Kidney tubule cell (primary cell): Measurements from ENCODE around the gene UBE2D2.
"Not testable (repeated sequence)": the region's sequence is repeated elsewhere in the genome, so short reads cannot be mapped to it uniquely, and the experiment has no call there.

Experiments used
- DNase-seq: peaks from one replicate; pipeline ENCODE4 v3.0.0-alpha.2; 2018; ENCODE audit warnings: low spot score

The UBE2D2 gene

DNA sequence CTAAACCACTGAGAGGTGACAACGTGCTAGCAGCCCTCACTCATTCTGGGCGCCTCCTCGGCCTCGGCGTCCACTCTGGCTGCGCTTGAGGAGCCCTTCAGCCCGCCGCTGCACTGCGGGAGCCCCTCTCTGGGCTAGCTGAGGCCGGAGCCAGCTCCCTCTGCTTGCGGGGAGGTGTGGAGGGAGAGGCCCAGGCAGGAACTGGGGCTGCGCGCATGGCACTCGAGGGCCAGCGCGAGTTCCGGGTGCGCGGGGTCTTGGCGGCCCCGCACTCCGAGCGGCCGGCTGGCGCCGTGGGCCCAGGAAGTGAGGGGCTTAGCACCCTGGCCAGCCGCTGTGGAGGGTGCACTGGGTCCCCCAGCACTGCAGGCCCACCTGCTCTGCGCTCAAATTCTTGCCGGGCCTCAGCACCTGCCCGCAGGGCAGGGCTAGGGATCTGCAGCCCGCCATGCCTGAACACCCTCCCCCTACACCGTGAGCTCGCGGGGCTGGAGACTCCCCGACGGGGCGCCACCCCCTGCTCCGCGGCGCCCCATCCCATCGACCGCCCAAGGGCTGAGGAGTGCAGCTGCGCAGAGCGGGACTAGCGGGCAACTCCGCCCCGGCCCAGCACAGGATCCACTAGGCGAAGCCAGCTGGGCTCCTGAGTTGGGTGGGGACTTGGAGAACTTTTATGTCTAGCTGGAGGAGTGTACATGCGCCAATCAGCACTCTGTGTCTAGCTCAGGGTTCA lies 11.8 kb upstream of the UBE2D2 start:
- no peak for DNase-seq

DNA sequence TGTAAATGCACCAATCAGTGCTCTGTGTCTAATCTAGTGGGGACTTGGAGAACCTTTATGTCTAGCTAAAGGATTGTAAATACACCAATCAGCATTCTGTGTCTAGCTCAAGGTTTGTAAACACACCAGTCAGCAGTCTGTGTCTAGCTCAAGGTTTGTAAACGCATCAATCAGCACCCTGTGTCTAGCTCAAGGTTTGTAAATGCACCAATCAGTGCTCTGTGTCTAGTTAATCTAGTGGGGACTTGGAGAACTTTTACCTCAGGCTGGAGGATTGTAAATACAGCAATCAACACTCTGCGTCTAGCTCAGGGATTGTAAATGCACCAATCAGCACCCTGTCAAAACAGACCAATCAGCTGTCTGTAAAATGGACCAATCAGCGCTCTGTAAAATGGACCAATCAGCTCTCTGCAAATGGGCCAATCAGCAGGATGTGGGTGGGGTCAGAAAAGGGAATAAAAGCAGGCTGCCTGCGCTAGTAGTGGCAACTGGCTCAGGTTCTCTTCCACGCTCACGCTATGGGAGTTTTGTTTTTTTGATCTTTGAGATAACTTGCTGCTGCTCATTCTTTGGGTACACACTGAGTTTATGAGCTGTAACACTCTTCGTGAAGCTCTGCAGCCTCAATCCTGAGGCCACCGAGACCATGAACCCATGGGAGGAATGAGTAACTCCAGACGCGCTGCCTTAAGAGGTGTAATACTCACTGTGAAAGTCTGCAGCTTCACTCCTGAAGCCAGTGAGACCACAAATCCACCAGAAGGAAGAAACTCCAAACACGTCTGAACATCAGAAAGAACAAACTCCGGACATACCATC lies 10.9 kb upstream of the UBE2D2 start:
- not testable (repeated sequence) for DNase-seq

GRCh38 chr5:139551191-139551889 lies 9.8 kb upstream of the UBE2D2 start:
- DNase-seq: no peak

GRCh38 chr5:139552893-139553575 lies 8.1 kb upstream of the UBE2D2 start:
- no peak for DNase-seq

- no peak for DNase-seq
Measured at GRCh38 chr5:139554264-139554663, 6.9 kb upstream of the UBE2D2 start.

GRCh38 chr5:139557811-139558210 lies 3.3 kb upstream of the UBE2D2 start:
- no peak for DNase-seq

DNA sequence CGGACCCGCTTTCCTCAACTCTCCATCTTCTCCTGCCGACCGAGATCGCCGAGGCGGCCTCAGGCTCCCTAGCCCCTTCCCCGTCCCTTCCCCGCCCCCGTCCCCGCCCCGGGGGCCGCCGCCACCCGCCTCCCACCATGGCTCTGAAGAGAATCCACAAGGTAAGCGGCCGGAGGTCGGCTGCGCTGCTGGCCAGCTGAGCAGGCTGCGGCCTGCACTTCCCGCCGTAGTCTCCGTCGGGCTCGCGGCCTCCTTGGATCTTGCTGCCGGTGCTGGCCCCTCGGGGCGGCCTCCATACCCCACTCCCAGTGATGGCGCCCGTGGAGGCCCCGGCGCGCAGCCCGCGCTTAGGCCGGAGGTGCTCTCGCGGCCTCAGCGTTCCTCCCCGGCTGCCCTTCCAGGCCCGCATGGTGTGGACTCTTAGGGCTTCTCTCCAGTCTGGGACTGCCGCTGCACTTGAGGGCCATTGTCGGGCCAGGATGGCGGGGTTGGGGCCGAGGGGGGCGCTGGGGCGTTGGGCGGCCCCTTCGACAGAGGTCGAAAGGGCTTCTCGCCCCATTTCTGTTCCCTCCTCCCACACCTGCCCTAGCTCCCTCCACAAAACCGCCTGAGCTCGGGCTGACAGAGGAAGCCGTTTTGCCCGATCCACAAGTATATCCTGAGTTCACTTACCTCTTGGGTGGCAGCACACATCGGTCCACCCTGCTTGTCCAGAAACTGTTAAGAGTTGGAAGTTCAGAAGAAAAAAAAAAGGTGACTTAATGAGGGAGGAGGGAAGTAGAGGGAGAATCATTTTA lies 714 bp downstream of the UBE2D2 start:
- peak; percentile 44 for DNase-seq

- DNase-seq: no peak
Measured at GRCh38 chr5:139562847-139563246, 1.7 kb downstream of the UBE2D2 start.

GRCh38 chr5:139565411-139566305 lies 4.5 kb downstream of the UBE2D2 start:
- no peak for DNase-seq

- DNase-seq: no peak
Measured at GRCh38 chr5:139566611-139567010, 5.5 kb downstream of the UBE2D2 start.

GRCh38 chr5:139569270-139569955 lies 8.3 kb downstream of the UBE2D2 start:
- DNase-seq: peak; percentile 39

DNA sequence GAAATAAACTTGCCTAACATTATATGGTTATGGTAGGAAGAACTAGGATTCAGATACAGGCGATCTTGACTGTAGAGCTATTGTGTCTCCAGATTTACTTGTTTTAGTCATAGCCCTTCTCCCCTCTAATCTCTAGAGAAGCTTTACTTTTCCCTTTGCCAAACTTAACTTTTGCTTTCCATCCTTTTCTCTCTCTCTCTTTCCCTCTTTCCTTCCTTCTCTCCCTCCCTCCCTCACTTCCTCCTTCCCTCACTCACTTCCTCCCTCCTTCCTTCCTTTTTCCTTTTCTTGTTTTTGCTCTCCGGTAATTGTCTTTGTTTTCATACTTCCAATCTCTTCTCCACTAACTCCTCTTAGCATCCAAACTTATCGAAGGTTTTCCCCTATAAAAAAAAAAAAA lies 10.4 kb downstream of the UBE2D2 start:
- no peak for DNase-seq

DNA sequence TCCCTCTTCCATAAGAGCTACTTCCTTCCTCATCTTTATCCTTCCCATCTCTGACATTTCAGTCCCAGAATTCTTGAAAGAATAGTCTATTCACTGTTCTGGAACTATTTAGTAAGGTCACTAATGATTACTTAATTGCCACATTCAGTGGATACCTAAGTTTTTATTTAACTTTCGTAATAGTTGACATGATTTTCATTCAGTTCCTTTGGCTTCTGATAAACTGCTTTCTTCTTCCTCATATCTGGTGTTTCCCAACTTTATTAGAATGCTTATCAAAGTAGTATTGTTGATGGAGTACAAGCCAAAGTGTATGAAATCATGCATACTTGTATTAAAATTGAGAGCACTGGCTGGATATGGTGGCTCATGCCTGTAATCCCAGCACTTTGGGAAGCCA lies 10.8 kb downstream of the UBE2D2 start:
- no peak for DNase-seq

GRCh38 chr5:139574641-139575312 lies 13.6 kb downstream of the UBE2D2 start:
- DNase-seq: no peak

GRCh38 chr5:139575313-139575646 lies 14.1 kb downstream of the UBE2D2 start:
- no peak for DNase-seq

DNA sequence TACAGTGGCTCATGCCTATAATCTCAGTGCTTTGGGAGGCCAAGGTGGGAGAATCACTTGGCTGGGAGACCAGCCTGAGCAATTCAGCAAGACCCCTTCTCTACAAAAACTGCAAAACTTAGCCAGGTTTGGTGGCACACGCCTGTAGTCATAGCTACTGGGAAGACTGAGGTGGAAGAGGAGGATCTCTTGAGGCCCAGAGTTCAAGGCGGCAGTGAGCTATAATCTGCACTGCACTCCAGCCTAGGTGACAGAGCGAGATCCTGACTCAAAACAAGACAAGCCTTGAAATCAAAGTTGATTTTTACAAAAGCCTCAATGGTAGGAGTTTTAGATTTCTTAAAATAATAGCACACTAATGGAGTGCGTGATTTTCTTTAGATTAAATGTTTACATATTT lies 14.6 kb downstream of the UBE2D2 start:
- DNase-seq: no peak

GRCh38 chr5:139577689-139578290 lies 16.7 kb downstream of the UBE2D2 start:
- no peak for DNase-seq

- DNase-seq: no peak
Measured at GRCh38 chr5:139578325-139578724, 17.2 kb downstream of the UBE2D2 start.

DNA sequence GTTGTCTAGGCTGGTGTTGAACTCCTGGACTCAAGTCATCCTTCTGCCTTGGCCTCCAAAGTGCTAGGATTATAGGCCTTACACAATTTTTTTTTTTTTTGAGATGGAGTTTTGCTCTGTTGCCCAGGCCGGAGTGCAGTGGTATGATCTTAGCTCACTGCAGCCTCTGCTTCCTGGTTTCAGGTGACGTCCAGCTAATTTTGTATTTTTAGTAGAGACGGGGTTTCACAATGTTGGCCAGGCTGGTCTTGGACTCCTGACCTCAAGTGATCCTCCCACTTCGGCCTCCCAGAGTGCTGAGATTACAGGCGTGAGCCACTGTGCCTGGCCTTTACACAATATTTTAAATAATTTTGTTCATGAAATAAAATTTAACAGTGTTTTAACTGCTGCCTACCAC lies 21.0 kb downstream of the UBE2D2 start:
- DNase-seq: not testable (repeated sequence)
